ENCODE measurements around the gene RUNX1.

The RUNX1 gene

GRCh38 chr21:34840693-34841092 lies 208.4 kb downstream of the RUNX1 start:
- no peak for DNase-seq

DNA sequence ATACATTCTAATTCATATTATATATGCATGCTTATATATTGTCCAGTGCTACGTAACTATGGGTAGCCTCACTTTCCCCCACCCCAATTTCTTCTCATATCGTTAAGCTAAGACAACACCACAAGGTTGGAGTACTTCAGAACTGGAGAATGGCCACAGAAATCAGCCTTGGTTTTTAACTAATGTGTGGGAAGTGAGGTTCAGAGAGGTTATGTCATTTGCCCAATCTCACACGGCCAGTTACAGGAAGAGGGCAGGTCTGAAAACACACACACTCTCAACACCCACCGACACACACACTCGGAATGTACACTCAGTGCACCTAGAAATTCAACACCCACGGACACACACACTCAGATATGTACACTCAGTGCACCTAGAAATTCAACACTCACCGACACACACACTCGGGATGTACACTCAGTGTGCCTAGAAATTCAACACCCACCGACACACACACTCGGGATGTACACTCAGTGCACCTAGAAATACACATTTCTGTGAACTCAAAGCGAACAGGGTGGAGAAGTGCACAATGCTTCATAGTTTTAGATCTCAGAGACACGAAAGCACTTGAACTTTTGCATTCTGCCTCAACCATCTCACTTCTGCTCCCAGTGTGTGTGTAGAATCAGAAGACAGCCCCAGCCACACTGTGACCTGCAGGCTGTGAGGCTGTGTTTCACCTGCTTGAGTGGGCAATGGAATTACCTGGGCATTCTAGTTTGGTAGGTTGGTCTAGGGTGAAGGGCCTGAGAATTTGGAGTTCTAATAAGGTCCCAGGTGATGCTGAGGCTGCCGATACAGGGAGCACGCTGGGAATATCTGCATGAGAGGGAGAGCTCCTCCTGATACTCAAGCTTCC lies 209.9 kb downstream of the RUNX1 start:
- DNase-seq: no peak

DNA sequence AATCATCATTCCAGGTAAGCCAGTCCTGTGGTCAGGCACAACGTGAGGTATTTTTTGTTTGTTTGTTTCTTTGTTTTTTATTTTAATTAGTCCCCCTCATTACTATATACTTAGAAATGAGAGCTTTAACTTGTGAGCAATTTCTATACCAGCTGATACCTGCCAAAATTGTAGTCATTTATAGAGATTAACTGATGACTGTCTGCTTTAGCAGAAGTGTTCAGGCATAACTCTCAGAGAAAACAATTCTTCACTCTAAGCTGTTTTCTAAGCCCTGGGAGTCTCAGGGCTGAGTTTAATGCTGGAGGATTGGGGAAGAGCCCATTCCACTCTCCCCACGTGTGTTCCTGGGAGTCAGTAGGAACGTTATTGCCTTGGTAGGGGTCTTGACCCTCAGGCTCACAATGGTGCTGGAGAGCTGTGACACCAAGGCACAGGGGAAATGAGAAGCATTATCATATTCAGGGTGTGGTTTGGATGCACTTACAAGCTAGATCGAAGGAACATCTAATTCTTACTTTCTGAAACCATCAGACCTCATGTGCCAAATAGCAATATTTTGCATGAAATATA lies 212.1 kb downstream of the RUNX1 start:
- DNase-seq: no peak

DNA sequence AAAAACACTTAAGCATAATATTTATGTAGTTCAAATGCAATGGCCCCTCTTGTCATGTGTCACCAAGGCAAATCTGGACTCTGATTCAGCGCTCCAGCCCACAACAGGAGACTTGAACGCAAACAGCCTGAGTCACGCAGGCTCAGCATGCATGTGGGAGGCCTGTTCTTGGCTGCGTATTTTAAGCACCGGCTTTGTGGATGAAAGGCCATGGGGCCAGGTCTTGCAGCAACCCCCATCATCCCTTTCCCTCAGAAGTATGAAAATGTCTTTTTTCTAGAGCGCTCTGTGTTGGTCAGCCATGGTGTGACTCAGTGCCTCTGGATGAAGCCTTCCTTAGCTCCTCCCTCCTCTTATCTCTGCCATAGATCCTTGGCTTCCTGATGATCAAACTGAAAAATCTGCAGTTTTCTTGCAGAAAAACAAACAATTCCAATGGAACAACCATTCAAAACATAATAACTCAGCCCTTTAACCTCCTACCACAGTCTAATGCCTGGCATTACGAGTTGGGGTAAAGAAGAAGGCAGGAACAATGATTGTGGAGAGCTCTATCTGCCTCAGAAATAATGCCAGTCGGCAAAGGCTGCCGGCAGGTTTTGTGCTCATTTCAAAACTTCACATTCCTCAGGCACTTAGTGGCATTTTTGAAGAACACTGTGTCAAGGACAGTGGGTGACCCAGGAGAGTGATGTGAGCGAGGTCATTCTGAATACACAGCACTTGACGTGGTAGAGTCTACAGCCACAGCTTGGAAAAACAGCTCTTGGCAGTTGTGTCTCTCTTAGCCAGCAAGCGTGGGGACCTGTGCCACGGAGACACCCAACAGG lies 212.8 kb downstream of the RUNX1 start:
- DNase-seq: no peak

DNA sequence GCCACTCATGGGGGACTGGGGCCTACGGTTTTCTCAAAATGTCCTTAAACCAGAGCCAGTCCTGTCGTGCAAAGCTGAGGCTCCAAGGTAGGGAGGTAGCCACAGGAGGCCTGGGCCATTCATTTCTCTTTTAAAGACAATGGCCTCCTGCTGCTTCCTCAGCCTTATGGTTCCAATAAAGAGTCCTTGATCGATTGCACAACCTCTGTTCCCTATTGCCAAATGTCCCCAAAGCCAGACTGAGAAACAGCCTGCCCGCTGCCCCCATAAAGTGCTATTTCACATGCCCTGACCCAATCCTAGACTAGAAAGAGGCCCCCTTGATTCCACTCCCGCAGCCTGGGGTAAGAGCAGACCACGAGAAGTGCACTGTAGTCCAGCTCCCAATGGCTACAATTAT lies 213.6 kb downstream of the RUNX1 start:
- DNase-seq: no peak

- DNase-seq: no peak
Observed at GRCh38 chr21:34834852-34835501, 214.1 kb downstream of the RUNX1 start.

GRCh38 chr21:34834290-34834689 lies 214.8 kb downstream of the RUNX1 start:
- DNase-seq: no peak

- DNase-seq: no peak
Observed at GRCh38 chr21:34833465-34833864, 215.6 kb downstream of the RUNX1 start.

DNA sequence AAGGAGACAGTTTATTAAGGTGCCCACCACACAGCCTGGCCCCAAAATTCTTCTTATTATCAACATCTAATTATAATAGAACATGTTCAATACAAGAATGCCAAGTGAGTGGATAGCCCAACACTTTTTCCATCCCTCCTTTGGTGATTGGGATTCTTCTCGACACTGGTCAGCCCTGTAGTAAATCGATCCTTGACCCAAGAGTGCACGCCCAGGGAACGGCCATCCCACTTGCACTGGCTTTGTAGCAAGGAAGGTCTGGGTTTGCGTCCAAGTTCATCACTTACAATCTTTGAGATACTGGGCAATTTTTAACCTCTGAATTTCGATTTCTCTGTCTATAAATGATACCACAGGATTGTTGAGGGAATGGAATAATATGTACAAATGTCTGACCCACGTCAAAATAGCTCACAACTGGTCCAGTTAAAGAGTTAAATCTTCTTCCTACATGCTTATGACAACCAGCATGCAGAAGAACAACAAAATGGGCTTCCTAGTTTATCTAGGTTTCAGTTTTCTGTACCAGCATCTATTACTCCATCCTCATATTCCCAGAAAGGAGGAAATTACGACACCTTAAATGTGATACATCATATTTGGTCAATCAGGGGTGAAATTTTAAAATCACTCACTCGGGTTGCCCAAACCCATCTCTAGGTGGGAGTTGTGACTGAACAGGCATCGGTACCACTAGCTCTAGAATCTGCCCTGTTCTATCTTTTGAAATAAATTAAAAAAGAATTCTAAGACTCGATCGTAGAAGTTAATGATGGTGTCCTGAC lies 218.5 kb downstream of the RUNX1 start:
- no peak for DNase-seq

GRCh38 chr21:34827445-34828235 lies 221.5 kb downstream of the RUNX1 start:
- DNase-seq: no peak

DNA sequence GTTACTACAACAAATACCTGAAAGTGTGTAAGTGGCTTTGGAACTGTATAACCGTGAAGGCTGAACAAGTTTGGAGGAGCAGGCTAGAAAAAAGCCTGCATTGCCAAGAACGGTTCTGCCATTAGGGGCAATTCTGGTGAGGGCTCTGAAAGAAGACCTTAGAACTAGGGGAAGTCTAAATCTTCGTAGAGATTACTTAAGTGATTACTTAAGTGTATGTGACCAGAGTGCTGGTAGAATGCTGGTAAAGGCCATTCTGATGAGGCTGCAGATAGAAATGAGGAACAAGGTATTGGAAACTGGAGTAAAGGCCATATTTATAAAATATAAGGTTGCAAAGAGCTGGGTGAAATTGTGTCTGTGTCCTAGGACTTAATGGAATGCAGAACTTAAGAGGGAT lies 222.3 kb downstream of the RUNX1 start:
- no peak for DNase-seq

DNA sequence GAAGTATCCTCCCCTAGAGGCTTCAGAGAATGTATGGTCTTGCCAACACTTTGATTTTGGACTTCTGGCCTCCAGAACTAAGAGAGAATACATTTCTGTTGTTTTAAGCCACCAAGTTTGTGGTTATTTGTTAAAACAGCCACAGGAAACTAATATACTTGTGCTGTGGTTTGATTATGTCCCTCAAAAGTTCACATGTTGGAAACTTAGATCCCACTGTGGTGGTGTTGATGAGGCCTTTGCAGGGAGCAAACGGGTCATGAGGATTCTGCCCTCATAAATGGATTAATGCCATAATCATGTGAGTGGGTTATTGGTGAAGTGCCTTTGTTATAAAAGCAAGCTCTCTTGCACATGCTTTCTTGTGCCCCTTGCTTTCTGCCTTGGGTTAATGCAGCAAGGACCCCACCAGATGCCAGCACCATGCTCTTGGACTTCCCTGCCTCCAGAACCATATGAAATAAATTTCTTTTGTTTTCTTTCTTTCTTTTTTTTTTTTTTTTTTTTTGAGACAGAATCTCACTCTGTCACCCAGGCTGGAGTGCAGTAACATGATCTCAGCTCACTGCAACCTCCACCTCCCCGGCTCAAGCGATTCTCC lies 223.1 kb downstream of the RUNX1 start:
- no peak for DNase-seq

DNA sequence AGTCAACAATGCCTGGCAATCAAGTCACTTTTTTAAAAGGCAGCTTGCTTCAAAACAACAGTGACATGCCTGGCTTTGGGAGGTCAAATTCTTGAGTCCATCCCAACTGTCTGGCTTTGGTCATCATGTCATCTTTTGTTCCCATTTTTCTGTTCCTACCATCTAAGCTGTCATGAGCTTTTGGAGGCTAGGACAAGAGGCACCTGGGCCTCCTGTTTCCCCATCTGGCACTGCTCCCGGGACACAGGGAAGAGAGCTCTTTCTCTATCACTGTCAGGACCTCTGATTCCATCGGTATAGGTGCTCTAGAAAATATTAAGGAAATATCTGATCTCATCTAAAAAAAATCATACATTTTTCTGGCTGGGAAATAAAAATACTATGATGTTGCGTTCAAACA lies 224.0 kb downstream of the RUNX1 start:
- DNase-seq: no peak

DNA sequence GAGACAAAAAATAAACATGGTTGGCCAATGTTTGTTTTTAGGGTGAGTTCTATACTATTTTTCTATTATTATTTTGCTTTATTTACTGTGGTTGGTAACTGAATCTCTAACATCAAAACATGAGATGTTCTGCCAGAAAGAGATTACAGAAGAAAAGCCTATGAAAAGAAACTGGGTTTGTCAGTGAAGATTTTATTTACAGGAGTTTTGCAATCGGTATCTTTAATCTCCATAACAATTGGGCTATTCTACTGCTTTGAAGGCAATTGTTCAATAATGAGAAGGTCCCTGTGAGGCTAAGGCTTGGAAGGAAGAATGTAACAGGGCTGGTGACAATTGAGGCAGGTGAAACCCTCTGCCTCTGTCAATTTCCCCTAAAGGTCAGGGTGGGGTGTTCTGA lies 224.8 kb downstream of the RUNX1 start:
- DNase-seq: no peak

- no peak for DNase-seq
Observed at GRCh38 chr21:34822942-34823341, 226.2 kb downstream of the RUNX1 start.

DNA sequence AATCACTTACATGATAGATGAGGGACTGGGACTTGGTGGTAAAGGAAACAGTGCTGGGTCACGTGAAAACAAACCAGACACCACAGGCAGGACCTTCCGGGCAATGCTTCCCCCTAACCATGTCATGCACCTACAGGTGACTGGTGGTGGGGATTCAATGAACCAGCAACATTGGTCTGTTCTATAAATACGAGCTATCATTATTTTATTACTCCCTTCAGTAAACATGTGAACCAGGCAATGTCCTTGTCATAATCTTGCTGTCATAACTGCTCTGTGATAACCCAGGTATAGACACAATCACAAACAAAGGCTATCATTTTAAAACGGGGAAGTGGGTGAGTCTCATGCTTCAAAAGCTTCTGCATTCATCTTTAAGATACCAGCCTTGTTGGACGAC lies 226.9 kb downstream of the RUNX1 start:
- DNase-seq: no peak

DNA sequence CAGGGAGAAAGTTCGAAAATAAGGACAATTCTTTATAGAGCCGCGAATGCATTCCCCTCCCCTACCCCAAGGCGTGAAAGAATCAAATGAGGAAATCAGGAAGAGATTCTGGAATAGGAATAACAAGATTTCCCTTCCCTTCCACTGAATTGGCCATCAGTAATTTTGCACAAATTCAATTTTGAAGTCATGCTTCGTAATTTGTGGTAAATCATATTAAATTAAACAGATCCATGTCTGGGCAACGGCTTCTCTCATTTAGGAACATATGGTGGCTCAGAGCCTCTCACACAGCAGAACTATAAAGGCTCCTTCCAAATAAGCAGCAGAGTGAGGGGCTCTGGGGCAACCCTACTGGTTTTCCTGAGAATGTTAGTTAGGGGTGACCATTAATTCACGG lies 227.4 kb downstream of the RUNX1 start:
- no peak for DNase-seq

GRCh38 chr21:34820051-34820450 lies 229.1 kb downstream of the RUNX1 start:
- DNase-seq: no peak

DNA sequence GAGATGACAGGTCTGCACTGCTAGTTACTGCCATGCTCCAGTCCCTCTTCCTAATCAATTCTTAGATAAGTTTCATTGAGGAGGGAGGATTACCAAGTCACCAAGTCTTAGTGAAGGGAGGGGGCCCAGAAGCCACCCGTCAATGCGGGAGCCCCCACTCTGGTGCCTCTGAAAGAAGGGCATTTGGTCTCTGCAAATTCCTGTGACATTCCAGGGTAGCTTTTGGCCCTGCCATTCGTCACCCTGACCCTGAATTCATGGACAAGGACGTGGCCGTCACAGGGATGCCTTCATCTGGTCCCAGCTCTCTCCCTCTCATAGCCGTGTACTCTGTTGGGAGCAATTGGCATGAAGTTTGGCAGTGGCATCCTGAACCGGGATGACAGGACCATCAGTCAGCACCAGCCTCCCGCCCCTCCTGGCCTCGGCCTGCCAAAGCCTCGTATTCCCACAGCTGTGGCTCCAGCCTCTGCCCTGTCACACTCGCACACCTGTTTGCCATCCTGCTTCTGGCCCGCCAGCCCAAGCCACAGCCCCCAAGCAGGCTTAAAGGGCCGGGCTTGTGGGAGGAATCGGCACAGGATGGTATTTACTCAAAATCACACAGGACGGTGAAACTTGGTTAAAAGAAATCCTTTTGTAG lies 229.6 kb downstream of the RUNX1 start:
- DNase-seq: no peak

GRCh38 chr21:34818662-34819158 lies 230.4 kb downstream of the RUNX1 start:
- no peak for DNase-seq

All from cerebellar nuclear complex (tissue), 1 donor.